NCI-H446 treated with DMSO at 0.1 percent for 48 hours (cell line): ENCODE data around the gene AK2.
"Not testable (repeated sequence)": the region's sequence is repeated elsewhere in the genome, so short reads cannot be mapped to it uniquely, and the experiment has no call there.

ENCODE experiments used
- DNase-seq: peaks from one replicate; lab custom pipeline; 2025; lab: John Stamatoyannopoulos, UW

AK2 gene

GRCh38 chr1:32998997-32999396 lies 37.7 kb downstream of the AK2 start:
- DNase-seq = no peak

DNA sequence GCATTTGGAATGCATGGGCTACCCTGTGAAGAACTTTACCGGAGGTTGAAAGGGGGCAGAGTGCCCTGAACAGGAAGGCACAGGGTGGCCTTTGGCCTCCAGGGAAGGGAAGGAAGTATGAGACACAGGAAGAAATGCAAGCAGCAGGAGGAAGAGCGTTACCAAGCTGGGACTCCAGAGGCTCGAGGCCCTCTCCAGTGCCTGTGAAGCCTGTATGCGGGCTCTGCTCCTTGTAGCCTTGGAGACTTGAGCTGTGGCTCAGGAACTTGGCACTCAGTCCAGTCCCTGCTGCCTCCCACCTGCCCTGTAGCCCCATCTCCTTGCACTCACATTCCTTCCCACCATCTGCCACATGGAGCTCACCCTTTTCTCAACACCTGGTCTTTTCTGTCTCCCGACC lies 38.6 kb downstream of the AK2 start:
- no peak for DNase-seq

GRCh38 chr1:32997381-32997891 lies 39.2 kb downstream of the AK2 start:
- no peak for DNase-seq

DNA sequence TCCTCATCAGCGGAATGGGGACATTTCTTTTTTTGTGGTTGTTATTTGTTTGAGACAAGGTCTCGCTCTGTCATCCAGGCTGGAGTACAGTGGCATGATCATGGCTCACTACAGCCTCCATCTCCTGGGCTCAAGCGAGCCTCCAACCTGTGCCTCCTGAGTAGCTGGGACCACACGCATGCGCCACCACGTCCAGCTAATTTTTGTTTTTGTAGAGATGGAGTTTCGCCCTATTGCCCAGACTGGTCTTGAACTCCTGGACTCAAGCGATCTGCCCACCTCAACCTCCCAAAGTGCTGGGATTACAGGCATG lies 43.4 kb downstream of the AK2 start:
- DNase-seq = not testable (repeated sequence)

GRCh38 chr1:32992489-32993323 lies 44.0 kb downstream of the AK2 start:
- no peak for DNase-seq

DNA sequence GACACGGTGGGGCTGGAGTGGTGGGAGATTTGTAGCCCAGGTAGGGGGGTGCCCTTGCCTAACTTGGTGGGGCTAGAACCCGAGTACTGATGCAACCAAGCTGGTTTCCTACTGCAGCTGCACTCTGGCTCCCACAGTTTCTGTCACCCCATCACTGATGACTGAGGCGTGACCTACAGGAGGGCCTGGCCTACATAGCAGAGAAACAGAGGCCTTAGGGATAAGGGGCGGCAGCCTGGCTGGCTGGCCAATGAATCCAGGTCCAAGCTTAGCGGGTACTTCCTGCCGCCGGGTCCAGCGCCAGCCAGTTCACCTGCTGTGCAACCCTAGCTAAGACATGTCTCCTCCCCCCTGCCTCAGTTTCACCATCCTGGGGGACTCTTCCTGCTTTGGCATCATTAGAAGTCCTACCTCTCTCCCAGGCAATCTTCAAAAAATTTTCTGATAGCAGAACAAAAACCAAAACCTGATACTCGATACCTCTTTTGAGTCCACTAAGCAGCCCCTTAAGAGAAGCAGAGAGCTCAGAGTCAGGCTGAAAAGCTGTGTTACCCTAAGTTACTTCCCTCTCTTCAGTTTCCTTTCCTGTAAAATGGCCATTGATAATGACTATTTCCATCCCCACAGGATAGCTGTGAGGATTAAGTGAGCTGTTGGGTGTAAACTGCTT lies 44.7 kb downstream of the AK2 start:
- DNase-seq = no peak

GRCh38 chr1:32991386-32991785 lies 45.3 kb downstream of the AK2 start:
- no peak for DNase-seq

DNA sequence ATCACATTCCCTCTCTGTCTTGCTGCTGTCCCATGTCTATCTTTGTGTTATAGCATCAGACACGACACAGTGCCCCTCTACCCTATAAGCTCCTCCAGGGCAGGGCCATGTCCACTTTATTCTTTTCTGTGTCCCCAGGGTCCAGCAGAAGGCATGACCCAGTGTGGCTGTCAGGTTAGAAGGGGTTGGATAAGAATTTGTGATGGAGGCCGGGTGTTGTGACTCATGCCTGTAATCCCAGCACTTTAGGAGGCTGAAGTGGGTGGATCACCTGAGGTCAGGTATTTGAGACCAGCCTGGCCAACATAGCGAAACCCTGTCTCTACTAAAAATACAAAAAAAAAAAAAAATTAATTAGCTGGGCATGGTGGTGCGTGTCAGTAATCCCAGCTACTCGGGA lies 45.8 kb downstream of the AK2 start:
- no peak for DNase-seq

- no peak for DNase-seq
These were observed 47.3 kb downstream of the AK2 start for GRCh38 chr1:32989160-32990050.

- DNase-seq = no peak
These were observed 48.0 kb downstream of the AK2 start for GRCh38 chr1:32988665-32989064.

GRCh38 chr1:32985226-32985625 lies 51.5 kb downstream of the AK2 start:
- DNase-seq = no peak

GRCh38 chr1:32984455-32985171 lies 52.1 kb downstream of the AK2 start:
- DNase-seq = no peak

GRCh38 chr1:32984090-32984454 lies 52.6 kb downstream of the AK2 start:
- no peak for DNase-seq

GRCh38 chr1:32983020-32983419 lies 53.7 kb downstream of the AK2 start:
- DNase-seq = no peak

- DNase-seq = no peak
These were observed 55.4 kb downstream of the AK2 start for GRCh38 chr1:32981003-32981901.

- DNase-seq = no peak
These were observed 56.6 kb downstream of the AK2 start for GRCh38 chr1:32980080-32980479.

- no peak for DNase-seq
These were observed 57.8 kb downstream of the AK2 start for GRCh38 chr1:32978854-32979253.

DNA sequence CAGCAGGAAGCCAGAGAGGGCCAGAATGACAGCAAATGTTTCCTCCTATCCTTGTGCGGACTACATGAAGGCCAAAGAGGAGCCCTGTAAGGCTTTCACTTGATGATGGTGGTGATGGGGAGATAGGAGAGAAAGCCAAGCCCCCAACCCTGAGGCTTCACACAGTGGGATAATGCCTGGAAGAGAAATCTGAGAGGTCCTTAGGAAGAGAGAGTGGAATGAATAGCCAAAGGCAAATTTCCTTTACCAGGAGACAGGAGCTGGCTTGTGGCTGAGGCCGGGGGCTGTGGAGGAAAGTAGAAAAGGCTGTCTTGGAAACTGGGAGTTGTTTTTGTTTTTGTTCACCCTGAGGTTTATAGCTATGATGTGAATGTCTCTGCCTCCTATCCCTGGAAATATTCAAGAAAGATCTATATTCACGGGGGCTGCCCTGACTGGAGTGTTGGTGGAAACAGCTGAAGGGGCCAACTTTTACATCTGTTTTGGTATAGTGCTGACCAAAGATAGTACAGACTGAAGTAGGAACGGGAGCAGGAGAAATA lies 59.1 kb downstream of the AK2 start:
- no peak for DNase-seq

DNA sequence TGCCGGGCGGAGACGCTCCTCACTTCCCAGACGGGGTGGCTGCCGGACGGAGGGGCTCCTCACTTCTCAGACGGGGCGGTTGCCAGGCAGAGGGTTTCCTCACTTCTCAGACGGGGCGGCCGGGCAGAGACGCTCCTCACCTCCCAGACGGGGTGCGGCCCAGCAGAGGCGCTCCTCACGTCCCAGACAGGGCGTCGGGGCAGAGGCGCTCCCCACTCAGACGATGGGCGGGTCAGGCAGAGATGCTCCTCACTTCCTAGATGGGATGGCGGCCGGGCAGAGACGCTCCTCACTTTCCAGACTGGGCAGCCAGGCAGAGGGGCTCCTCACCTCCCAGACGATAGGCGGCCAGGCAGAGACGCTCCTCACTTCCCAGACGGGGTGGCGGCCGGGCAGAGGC lies 61.6 kb downstream of the AK2 start:
- DNase-seq = not testable (repeated sequence)

DNA sequence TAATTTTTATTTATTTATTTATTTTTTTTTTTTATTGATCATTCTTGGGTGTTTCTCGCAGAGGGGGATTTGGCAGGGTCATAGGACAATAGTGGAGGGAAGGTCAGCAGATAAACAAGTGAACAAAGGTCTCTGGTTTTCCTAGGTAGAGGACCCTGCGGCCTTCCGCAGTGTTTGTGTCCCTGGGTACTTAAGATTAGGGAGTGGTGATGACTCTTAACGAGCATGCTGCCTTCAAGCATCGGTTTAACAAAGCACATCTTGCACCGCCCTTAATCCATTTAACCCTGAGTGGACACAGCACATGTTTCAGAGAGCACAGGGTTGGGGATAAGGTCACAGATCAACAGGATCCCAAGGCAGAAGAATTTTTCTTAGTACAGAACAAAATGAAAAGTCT lies 63.2 kb downstream of the AK2 start:
- DNase-seq = not testable (repeated sequence)
